Measurements from ENCODE around the gene NINJ1.
A peak's percentile ranks its signal among the peaks of the same experiment; 100 is the strongest.

The NINJ1 gene

DNA sequence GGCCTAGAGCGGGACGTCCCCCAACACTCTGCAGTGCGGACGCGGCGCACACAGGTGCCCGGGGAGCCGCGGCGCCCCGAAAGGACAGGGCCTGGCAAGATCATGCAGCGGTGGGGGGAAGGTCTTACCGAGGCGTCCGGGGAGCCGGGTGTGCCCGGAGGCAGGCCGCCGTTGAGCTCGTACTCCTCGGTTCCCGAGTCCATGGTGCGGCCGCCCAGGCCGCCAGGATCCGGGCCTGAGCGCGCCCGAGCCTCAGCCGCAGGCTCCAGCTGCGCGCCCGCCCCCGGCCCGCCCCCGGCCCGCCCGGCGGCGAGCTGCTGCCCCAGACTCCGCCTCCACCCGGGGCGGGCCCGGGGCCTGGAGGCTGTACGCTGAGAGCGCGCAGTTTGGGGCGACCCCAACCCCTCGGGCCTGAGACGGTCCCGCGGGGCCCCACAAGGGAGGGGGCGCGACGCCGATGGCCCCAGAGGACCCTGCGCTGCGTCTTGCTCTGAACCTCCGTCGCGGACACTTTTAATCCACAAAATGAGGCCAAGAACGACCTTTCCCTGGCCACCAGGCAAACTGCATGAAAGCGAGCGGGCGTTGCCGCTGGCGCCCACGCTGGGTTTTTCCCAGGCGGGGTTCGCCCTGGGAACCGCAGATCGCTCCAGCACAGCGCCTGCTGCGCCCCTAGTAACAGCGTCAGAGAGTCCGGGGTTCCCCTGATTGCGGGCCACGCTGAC is at the start of gene NINJ1:
NINJ1 (minus strand) TSS at position 237 of the 725 bp plus-strand sequence; CDS start at position 203, 34 bp downstream.
- DNase-seq (ENCODE audit: low read depth in 2 of 2) = peak; percentile 74 to 78

DNA sequence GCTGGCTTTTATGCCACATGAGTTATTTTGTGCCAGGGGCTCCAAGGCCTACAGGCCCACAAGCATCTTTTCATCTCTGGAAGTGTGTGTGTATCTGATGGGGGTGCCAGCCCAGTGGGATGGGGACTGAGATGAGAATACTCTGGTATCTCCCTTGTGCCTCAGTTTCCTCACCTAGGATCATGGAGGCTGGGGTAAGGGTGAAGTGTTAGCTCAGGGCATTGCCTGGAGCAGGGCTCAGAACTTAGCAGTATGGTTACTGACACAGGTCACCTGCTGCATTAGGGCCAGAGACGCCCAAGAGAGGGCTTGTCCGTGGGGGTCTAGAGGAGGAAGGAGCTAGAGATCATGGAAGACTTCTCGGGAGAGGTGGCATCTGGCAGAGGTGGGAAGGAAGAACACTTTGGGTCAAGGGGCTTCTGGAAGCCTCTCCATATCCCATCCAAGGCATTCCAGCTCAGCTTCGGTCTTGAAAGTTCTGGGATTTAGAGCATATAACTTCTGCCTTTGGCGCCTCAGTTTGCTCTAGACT is 49.1 kb upstream of the NINJ1 start:
- no peak for DNase-seq (ENCODE audit: low read depth in 2 of 2)

GRCh38 chr9:93182572-93182971 is 48.5 kb upstream of the NINJ1 start:
- DNase-seq (ENCODE audit: low read depth in 2 of 2) = no peak

GRCh38 chr9:93181672-93182435 is 47.8 kb upstream of the NINJ1 start:
- DNase-seq (ENCODE audit: low read depth in 2 of 2) = no peak

GRCh38 chr9:93180938-93181337 is 46.9 kb upstream of the NINJ1 start:
- DNase-seq (ENCODE audit: low read depth in 2 of 2) = no peak

GRCh38 chr9:93178851-93179786 is 45.1 kb upstream of the NINJ1 start:
- no peak for DNase-seq (ENCODE audit: low read depth in 2 of 2)

DNA sequence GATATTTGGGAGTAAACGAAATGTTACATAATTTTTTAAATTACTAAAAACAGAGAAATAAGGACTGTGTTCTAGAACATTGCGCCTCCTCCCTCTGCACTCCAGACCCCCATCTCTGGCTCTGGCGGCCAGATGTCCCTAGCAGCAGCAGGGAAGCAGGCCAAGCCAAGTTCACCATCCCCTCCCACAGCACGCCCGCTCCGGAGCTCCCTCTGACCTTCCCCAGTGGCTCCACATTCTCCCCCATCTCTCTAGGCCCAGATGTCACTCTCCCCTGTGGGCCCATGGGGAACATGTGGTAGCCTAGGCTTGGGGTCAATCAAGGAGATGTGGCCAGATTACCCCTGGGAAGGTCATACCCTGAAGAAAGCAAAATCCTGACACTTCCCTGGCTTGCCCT is 43.6 kb upstream of the NINJ1 start:
- DNase-seq (ENCODE audit: low read depth in 2 of 2) = no peak

GRCh38 chr9:93174976-93175375 is 40.9 kb upstream of the NINJ1 start:
- DNase-seq (ENCODE audit: low read depth in 2 of 2) = no peak

DNA sequence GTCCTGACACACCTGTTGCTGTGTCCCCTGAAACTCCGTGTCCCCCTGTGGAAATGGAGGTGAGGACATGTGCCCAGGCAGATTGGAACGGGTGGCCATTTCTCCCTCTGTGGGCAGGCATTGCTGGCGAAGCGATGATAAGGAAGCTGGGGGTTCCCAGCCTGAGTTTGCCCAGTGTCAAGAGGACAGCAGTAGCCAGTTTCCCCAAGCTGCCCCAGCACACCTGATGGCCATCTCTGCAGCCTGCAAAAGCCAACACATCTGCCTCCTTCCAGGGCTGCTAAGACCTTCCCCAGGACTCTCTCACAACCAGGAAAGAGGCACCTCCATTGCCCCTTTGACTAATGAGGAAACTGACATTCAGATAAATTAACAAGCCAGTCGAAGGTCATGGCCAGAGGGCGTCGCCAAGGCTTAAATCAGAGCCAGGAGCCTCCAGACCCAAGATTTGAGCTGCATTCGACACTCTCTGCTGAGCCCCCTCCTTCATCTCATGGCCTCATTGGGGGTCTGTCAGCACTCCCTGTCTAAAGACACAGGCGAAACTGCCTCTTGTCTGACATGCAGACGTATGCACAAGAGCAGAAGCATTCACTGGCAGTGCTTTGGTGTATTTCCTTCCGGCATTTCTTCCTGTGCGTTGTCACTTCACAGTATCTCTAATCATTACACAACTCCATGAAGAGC is 39.5 kb upstream of the NINJ1 start:
- DNase-seq (ENCODE audit: low read depth in 2 of 2) = no peak

- no peak for DNase-seq (ENCODE audit: low read depth in 2 of 2)
Observed at GRCh38 chr9:93172666-93173364, 38.8 kb upstream of the NINJ1 start.

DNA sequence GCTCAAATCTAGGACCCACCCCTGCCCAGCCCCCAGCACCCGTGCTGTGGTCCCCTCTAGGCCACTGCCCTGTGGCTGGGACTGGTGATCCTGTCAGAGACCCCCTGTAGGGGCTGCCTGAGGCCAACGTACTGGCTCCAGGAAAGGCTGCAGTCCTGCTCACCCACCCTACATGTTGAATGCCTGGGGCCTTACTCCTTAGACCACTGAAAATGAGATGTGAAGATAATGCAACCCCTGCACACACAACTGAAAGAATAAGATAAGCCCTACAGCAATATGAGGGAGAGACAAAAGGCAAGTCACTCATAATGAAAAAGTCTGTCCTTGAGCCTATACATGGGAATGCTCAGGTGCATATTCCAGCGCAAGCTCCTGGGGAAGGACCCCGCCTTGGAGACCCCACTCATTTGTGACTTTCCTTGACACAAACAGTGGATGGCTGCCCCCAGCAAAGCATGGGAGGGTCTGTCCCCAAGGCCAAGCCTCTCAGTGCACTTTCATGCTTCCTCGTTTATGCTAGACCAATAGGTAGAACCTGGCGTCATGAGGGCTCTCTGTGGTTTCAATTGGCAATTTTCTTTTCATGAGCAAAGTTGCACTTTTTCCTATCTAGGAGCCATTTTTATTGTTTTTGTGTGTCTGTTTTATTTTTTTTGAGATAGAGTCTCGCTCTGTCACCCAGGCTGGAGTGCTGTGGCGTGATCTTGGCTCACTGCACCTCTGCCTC is 37.4 kb upstream of the NINJ1 start:
- no peak for DNase-seq (ENCODE audit: low read depth in 2 of 2)

GRCh38 chr9:93170571-93170970 is 36.5 kb upstream of the NINJ1 start:
- DNase-seq (ENCODE audit: low read depth in 2 of 2) = no peak

GRCh38 chr9:93169444-93169843 is 35.4 kb upstream of the NINJ1 start:
- DNase-seq (ENCODE audit: low read depth in 2 of 2) = no peak

DNA sequence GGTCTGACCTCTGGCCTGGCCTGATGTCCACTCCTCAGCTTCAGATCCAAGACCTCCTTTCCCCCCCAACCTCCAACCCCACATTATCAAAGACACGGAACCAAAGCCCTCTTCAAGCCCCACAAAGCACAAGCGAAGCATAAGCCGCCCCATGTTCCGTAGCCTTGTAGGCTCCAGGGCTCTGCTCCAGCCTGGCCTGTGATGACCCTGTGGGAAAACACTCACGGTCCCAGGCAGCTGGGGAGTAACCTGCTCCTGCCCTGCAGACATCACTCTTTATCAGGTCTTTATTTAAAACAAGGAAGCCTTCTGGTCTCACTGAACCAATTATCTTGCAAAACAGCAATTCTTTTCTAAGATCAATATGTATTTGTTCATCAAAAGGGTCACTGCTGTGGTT is 34.5 kb upstream of the NINJ1 start:
- DNase-seq (ENCODE audit: low read depth in 2 of 2) = no peak

DNA sequence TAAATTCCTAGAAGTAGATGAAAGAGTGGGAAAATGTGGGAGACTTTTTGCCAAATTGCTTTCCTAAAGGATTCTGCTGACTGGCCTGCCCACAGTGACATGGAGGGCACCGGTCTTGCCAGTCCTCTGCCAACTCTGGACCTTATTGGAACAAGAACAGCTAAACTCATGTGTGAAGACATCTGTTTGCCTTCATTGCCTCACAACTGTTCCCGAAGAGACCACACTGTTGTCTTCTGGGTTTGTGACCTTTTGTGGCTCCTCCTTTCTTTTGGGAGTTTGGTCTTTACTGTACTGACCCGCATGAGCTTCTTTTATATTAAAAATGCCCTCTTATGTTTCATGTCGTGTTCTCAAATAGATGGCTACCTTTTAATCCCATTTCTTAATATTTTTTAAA is 33.8 kb upstream of the NINJ1 start:
- DNase-seq (ENCODE audit: low read depth in 2 of 2) = no peak

DNA sequence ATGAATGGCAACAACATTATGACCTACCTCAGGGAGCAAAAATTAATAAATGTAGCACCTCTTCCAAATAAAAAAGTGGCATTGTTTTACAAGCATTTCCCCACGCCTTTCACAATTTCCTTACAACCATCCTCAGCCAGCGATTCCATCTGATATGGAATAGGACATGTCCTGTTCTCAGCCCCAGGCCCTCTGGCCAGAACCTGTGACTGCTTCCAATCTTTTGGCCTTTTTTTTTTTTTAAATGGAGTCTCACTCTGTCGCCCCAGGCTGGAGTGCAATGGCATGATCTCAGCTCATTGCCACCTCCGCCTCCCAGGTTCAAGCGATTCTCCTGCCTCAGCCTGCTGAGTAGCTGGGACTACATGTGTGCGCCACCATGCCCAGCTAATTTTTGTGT is 33.1 kb upstream of the NINJ1 start:
- DNase-seq (ENCODE audit: low read depth in 2 of 2) = no peak

DNA sequence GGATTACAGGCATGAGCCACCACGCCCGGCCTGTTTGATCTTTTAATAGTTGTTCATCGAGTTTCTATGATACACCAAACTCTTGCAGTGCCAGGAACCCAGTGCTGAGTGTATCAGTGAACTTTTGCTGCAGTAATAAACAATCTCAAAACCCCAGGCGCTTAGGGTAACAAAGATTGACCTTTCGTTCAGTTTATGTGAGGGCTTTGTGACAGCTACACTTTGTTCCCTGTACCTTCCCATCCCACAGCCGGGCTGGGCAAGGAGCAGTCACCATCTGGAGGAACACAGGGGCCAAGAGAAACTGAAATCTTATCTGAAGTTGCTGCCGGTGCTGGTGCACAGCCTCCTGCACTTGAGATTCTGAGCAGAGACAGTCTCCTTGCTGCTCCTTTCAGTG is 32.6 kb upstream of the NINJ1 start:
- no peak for DNase-seq (ENCODE audit: low read depth in 2 of 2)

- no peak for DNase-seq (ENCODE audit: low read depth in 2 of 2)
Observed at GRCh38 chr9:93164085-93164484, 30.0 kb upstream of the NINJ1 start.

GRCh38 chr9:93161786-93162562 is 27.9 kb upstream of the NINJ1 start:
- DNase-seq (ENCODE audit: low read depth in 2 of 2) = no peak
